H1 (cell line): ENCODE results near the gene GABRG3. TPM values are rescaled to one million over a fixed set of nuclear protein-coding genes. Genes with fewer than 3 reads are reported as not detected.

ENCODE experiments used
- BCL11A ChIP-seq, 2 experiments: IDR thresholded peaks; one replicate each; pipeline ENCODE4 v1.6.1; 2011; ENCODE audit warnings: low read depth in 2 of 2, low read length in 2 of 2, mild to moderate bottlenecking in 2 of 2
- CHD7 ChIP-seq: fragments of 300-600 bp; sonication (generic); IDR thresholded peaks from 2 replicates; pipeline ENCODE4 v1.7.1; 2012; ENCODE audit warnings: low read length, moderate library complexity, mild to moderate bottlenecking, inconsistent platforms; ENCODE audit not compliant: insufficient replicate concordance
- CTCF ChIP-seq, 3 experiments: IDR thresholded peaks; 1 replicate in 2 of 3; 2 replicates in 1 of 3; pipeline versions ENCODE4 v1.5.1 to v1.6.1; 2011; ENCODE audit warnings: low read length in 3 of 3, mild to moderate bottlenecking in 3 of 3, inconsistent platforms in 2 of 3, low read depth in 1 of 3, moderate library complexity in 1 of 3; ENCODE audit not compliant: insufficient read depth in 1 of 3; ENCODE audit errors: control extremely low read depth in 1 of 3
- HDAC6 ChIP-seq: IDR thresholded peaks from one replicate; pipeline ENCODE4 v1.7.1; 2012; ENCODE audit warnings: low read depth, mild to moderate bottlenecking, inconsistent platforms, low read length, moderate library complexity
- KDM4A ChIP-seq: IDR thresholded peaks from one replicate; pipeline ENCODE4 v1.7.1; 2012; ENCODE audit warnings: low read depth, mild to moderate bottlenecking, moderate library complexity, low read length, inconsistent platforms; ENCODE audit not compliant: severe bottlenecking
- MAX ChIP-seq: IDR thresholded peaks from 2 replicates; pipeline ENCODE4 v1.6.1; 2012; ENCODE audit warnings: inconsistent platforms
- POLR2AphosphoS5 ChIP-seq: IDR thresholded peaks from 2 replicates; pipeline ENCODE4 v1.6.1; 2011; ENCODE audit warnings: low read depth, low read length
- TCF12 ChIP-seq: IDR thresholded peaks from 2 replicates; pipeline ENCODE4 v1.6.1; 2011; ENCODE audit warnings: low read depth, mild to moderate bottlenecking, low read length
- TEAD4 ChIP-seq: IDR thresholded peaks from 2 replicates; pipeline ENCODE4 v1.6.1; 2012; ENCODE audit warnings: low read depth, low read length, inconsistent platforms, mixed read lengths
- polyA plus RNA-seq, 7 experiments: library from polyadenylated mRNA; depleted of rRNA in 3 of 7; stranded (reverse) in 5 of 7; unstranded in 2 of 7; fragments of >200 nt in 5 of 7; fragments of 200-250 nt in 2 of 7; gene quantifications; 1 replicate in 5 of 7; 2 replicates in 1 of 7; 4 replicates in 1 of 7; pipeline versions ENCODE4 v1.2.1 to v1.2.3, GENCODE V29; 2011 to 2013; ENCODE audit warnings: missing spikeins in 2 of 7, mixed read lengths in 2 of 7
- total RNA-seq: library from RNA; stranded (reverse); fragmentation: NEBNext Ultra II Directional; extraction: Animal tissue kit (Norgen Biotek cat#: 25700); gene quantifications from 2 replicates; pipeline ENCODE4 v1.2.1, GENCODE V29; 2021

Gene GABRG3
- total and polyA plus RNA-seq, 2 of the 8 experiments (the other 6 are each of a cell fraction or from before 2014, with no cell fraction given): 0.17 to 0.80 TPM

- TF ChIP-seq CHD7 (no peak), KDM4A (no peak), POLR2AphosphoS5 (no peak), MAX (no peak), TCF12 (no peak), CTCF (IDR thresholded peaks at IDR 0.05; ENCODE audit: control extremely low read depth in 1 of 3, insufficient read depth in 1 of 3, low read depth in 1 of 3, low read length in 3 of 3) (no peak), HDAC6 (no peak), BCL11A (IDR thresholded peaks at IDR 0.05; ENCODE audit: low read depth in 2 of 2, low read length in 2 of 2) (no peak), TEAD4 (no peak)
Measured at GRCh38 chr15:27196691-27197090, 225.7 kb downstream of the GABRG3 start (continued).
